Neural progenitor cell (in vitro differentiated cells): ENCODE measurements around the gene AKIRIN2.

Experiments
- EZH2 ChIP-seq: fragments of 200-600 bp; sonication (generic); IDR thresholded peaks from 2 replicates; pipeline ENCODE4 v1.6.1; 2017; ENCODE audit warnings: antibody characterized with exemption, mild to moderate bottlenecking, moderate library complexity
- EZH2phosphoT487 ChIP-seq: fragments of 200-600 bp; sonication (generic); IDR thresholded peaks from 2 replicates; pipeline ENCODE4 v1.6.1; 2017; ENCODE audit warnings: antibody characterized with exemption
- TF ChIP-seq, protein P1 (sequence below): fragments of 200-600 bp; sonication (generic); IDR thresholded peaks from 2 replicates; pipeline ENCODE4 v1.5.1; 2017; ENCODE audit warnings: antibody characterized with exemption, mild to moderate bottlenecking

GRCh38 chr6:87672641-87673040, 29.4 kb downstream of the AKIRIN2 start:
- TF ChIP-seq, protein P1, sequence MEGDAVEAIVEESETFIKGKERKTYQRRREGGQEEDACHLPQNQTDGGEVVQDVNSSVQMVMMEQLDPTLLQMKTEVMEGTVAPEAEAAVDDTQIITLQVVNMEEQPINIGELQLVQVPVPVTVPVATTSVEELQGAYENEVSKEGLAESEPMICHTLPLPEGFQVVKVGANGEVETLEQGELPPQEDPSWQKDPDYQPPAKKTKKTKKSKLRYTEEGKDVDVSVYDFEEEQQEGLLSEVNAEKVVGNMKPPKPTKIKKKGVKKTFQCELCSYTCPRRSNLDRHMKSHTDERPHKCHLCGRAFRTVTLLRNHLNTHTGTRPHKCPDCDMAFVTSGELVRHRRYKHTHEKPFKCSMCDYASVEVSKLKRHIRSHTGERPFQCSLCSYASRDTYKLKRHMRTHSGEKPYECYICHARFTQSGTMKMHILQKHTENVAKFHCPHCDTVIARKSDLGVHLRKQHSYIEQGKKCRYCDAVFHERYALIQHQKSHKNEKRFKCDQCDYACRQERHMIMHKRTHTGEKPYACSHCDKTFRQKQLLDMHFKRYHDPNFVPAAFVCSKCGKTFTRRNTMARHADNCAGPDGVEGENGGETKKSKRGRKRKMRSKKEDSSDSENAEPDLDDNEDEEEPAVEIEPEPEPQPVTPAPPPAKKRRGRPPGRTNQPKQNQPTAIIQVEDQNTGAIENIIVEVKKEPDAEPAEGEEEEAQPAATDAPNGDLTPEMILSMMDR, result no peak
- TF ChIP-seq EZH2phosphoT487, result no peak
- TF ChIP-seq EZH2, result no peak
